ENCODE results near the gene DEAF1.
A peak's percentile ranks its signal among the peaks of the same experiment; 100 is the strongest.

GRCh38 chr11:720642-721246 lies 25.7 kb upstream of the DEAF1 start:
- TF ChIP-seq EZH2 (IDR thresholded peaks at IDR 0.05; ENCODE audit: borderline replicate concordance, low read depth, low read length, severe bottlenecking) = peak; percentile 57
- no peak for TF ChIP-seq POLR2A (IDR thresholded peaks at IDR 0.05; ENCODE audit: low read depth, low read length)
- no peak for TF ChIP-seq POLR2AphosphoS5 (IDR thresholded peaks at IDR 0.05; ENCODE audit: insufficient read depth, low read depth, low read length)
- TF ChIP-seq CTCF (IDR thresholded peaks at IDR 0.05; ENCODE audit: extremely low read depth in 1 of 2, insufficient read depth in 1 of 2, low read depth in 1 of 2, low read length in 2 of 2) = no peak

All from endothelial cell of umbilical vein (primary cell).